ENCODE data around the gene MAD1L1.

Gene MAD1L1

DNA sequence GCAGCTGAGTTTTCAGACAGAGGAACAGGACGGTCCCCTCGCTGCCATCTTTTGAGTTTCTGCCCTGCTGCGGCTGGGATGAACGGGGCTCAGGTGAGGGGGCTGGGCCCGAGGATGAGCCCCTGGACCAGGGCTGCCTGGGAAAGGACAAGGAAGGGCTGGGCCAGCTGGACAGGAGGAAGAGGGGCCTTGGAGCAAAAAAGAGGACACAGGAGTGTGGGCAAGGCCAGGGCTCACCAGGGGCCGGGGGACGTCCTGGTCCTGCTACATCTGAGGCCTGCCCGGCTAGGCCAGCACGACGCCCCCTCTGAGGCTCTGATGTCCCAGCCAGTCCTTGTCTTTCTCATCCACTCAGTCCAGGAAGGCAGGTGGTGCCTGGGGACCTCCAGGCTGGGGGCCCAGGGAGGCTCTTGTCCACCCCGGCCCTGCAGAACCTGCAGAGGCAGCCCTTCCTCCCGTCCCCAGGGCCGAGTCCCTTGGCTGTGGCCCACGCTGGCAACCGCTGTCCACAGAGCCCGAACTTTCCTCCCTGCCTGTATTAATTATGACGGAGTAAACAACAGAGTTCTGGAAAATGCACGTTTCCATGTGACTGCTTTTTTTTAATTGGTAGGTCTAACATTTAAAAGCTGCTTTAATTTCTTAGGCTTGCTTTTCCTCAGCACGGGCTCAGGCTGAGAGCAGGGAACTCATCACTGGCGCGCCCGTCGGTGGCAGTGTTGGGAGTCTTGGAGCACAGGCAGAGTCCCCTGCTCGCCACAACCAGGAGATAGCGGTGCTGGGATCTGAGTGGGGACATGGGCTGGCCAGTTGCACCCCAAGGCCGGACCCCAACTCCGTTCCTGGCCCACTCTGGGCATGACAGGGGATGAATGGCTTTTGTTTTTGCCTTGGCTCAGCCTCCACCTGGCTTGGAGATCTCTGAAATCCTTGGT, 375.0 kb downstream of the MAD1L1 start:
- no peak overlapping the region for H3K4me3 ChIP-seq (replicated peaks; ENCODE audit: low read depth, low read length)
- no peak for DNase-seq (ENCODE audit: extremely low read depth, low read depth)
- TF ChIP-seq, protein P1, sequence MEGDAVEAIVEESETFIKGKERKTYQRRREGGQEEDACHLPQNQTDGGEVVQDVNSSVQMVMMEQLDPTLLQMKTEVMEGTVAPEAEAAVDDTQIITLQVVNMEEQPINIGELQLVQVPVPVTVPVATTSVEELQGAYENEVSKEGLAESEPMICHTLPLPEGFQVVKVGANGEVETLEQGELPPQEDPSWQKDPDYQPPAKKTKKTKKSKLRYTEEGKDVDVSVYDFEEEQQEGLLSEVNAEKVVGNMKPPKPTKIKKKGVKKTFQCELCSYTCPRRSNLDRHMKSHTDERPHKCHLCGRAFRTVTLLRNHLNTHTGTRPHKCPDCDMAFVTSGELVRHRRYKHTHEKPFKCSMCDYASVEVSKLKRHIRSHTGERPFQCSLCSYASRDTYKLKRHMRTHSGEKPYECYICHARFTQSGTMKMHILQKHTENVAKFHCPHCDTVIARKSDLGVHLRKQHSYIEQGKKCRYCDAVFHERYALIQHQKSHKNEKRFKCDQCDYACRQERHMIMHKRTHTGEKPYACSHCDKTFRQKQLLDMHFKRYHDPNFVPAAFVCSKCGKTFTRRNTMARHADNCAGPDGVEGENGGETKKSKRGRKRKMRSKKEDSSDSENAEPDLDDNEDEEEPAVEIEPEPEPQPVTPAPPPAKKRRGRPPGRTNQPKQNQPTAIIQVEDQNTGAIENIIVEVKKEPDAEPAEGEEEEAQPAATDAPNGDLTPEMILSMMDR (IDR thresholded peaks at IDR 0.05; ENCODE audit: low read depth, low read length, missing control alignments), result no peak

DNA sequence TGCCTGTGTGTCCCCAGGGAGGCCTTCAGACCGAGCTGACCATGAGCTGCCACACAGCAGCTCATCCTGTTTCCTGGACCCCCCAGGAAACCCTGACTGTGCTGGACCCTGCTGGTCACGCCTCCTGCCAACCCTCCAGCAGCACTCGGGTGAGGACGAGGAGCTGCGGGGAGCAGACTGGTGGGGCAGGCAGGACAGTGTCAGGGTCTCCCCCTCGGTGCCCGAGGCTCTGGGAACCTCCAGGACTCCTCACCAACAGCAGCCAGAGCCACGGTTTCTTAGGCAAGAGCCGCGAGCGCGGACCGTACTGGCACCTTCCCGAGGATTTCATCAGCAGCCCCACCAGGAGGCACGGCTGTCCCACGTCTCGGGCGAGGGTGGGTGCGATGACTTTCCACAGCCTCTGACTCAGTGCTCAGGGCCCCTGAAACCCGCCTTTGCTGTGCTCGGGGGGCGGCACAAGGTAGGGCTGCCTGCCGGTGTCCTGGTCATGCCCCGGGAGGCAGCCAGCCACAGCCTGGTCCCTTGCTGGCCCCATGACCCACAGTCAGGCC, 375.8 kb downstream of the MAD1L1 start:
- no peak overlapping the region for H3K4me3 ChIP-seq (replicated peaks; ENCODE audit: low read depth, low read length)
- DNase-seq (ENCODE audit: extremely low read depth, low read depth), result no peak
- TF ChIP-seq, protein P1 (IDR thresholded peaks at IDR 0.05; ENCODE audit: low read depth, low read length, missing control alignments), result no peak

DNA sequence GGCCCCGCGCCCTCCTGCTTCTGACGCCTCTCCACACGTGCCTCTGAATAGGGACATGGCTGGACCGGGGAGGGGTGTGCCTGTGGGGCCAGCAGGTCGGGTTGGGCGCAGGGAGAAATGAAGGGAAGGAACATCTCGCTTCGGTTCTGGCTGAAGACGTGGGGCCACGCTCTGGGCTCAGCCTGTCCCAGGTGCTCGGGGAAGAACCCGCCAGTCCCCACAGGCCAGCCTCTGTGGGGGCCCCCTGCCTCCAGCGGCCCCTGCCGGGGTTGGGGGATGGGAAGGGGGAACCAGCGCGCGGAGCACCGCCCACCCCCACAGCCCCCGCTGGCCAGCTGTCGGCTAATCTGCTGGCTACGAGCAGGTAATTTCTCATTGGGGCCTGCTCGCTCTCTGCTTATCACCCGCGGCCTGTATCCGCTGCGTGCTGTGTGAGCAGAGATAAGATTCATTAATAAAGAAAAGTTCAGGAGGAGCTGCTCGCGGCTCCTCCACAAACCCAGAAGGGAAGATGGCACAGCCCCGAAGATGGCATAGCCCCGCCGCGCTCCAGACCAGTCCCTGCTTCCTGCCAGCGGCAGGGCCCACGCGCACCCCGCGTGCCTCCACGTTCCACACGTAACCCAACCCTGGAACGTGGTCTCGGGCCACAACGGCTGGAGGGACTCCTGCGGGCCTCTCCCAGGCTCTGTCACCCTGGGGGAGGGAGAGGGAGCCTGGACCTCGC, 376.4 kb downstream of the MAD1L1 start:
- H3K4me3 ChIP-seq (replicated peaks; ENCODE audit: low read depth, low read length), result no peak overlapping the region
- DNase-seq (ENCODE audit: extremely low read depth, low read depth), result no peak
- TF ChIP-seq, protein P1 (IDR thresholded peaks at IDR 0.05; ENCODE audit: low read depth, low read length, missing control alignments), result no peak

DNA sequence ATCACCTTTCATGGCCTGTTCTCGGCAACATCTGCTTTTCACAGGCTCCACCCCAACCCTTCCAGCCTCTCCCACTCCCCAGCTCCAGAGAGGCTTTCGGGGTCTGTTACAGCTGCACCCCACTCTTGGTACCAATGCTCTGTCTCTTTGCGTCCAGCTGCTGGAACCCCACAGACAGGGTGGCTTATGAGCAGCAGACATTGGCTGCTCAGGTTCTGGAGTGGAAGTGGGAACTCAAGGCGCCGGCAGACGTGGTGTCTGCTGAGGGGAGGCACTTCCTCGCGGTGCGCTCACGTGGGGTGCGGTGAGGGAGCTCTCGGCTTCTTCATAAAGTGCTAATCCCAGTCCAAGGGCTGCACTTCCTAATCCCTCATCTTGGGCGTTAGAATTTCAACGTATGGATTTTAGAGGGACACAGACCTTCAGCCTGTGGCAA, 377.0 kb downstream of the MAD1L1 start:
- no peak overlapping the region for H3K4me3 ChIP-seq (replicated peaks; ENCODE audit: low read depth, low read length)
- DNase-seq (ENCODE audit: extremely low read depth, low read depth), result no peak

DNA sequence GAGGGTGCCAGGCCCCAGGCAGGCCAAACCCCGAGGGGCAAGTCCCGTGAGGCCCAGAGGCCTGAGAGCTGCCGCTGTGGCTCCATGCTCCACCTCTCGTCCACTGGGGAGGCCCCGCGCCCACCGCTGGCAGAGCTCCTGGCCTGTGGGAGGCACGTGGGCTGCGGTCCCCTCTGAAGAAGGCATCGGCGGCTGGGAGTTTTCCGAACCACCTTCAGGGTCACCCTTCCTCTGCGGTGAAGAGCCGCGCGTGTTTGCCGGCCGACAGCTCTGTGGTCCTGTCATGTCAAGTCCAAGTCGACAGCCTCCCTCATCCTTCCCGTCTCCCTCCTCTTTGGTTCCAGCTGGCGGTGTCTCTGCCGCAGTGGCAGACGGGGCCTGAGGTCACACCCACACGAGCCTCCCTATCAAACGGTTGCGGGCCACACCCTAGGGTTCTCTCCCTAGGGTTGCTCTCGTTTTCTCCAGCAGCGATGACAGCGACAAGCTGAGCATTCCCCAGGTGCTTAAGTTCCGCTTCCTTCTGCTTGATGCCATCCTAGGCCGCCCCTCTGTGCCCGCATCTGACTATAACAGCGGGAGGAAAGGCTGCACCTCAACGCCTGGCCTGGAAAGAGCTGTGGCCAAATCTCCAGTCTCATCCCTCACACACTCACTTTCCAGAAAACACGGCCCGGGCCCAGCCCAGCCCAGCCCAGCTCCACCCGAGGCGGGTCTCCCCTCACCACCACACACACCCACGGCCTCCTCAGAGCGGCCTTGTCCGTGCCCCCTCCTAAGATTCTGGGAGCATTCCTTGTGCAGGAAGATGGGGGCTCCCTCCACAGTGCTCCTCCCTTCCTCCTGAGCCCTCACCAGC, 377.6 kb downstream of the MAD1L1 start:
- TF ChIP-seq, protein P1 (IDR thresholded peaks at IDR 0.05; ENCODE audit: low read depth, low read length, missing control alignments), result no peak
- no peak for DNase-seq (ENCODE audit: extremely low read depth, low read depth)
- H3K4me3 ChIP-seq (replicated peaks; ENCODE audit: low read depth, low read length), result no peak overlapping the region

More for the DNA sequence above, 377.0 kb downstream of the MAD1L1 start:
- TF ChIP-seq, protein P1 (IDR thresholded peaks at IDR 0.05; ENCODE audit: low read depth, low read length, missing control alignments), result no peak

All from HFF-Myc (cell line).